ENCODE measurements around the gene SETD2.

The SETD2 gene

DNA sequence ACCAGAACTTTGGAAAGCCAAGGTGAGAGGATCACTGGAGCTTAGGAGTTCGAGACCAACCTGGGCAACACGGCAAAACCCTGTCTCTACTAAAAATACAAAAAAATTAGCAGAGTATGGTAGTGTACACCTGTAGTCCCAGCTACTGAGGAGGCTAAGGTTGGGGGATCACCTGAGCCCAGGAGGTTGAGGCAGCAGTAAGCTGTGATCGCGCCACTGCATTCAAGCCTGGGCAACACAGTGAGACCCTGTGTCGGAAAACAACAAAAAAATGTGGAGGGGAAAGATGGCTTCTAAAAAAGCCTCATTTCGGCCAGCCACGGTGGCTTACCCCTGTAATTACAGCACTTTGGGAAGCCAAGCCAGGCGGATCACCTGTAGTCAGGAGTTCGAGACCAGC lies 54.5 kb downstream of the SETD2 start:
- no peak for FAIRE-seq
- TF ChIP-seq POLR2AphosphoS5 (IDR thresholded peaks at IDR 0.05; ENCODE audit: low read depth, low read length) (no peak), TAF1 (IDR thresholded peaks at IDR 0.05; ENCODE audit: borderline replicate concordance, low read depth, low read length) (no peak), POLR2A (IDR thresholded peaks at IDR 0.05; ENCODE audit: low read depth, low read length) (no peak)
- DNase-seq (ENCODE audit: insufficient read length): no peak

DNA sequence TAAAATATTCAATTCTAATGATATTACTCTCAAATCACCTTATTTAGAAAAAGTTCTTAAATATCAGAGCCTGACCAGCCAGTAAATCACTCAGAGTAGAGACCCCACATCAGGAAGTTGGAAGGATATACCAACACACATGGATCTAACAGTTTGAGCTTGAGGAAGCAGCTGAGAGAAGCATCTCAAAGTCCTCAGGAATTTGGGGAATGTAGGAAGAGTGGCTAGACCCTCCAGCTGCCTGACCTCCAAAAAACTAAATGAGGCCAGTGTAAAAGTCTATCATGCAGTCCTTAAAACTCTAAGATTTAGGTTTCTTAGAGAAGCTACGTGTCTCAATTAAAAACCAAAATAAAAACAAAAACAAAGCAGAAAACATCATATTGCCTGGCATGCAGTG lies 55.4 kb downstream of the SETD2 start:
- no peak for TF ChIP-seq TAF1 (IDR thresholded peaks at IDR 0.05; ENCODE audit: borderline replicate concordance, low read depth, low read length)
- no peak for TF ChIP-seq POLR2A (IDR thresholded peaks at IDR 0.05; ENCODE audit: low read depth, low read length)
- no peak for TF ChIP-seq POLR2AphosphoS5 (IDR thresholded peaks at IDR 0.05; ENCODE audit: low read depth, low read length)
- no peak for FAIRE-seq

DNA sequence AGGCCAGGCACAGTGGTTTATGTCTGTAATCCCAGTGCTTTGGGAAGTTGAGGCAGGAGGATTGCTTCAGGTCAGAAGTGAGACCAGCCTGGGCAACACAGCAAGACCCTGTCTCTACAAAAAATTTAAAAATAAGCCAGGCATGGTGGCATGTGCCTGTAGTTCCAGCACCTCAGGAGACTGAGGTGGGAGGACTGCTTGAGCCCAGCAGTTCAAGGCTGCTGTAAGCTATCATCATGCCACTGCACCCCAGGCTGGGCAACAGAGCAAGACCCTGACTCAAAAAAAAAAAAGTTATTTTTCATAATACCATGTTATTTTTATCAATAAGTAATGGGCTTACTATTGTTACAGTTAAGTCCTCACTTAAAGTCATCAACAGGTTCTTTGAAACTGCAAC lies 59.7 kb downstream of the SETD2 start:
- TF ChIP-seq TAF1 (IDR thresholded peaks at IDR 0.05; ENCODE audit: borderline replicate concordance, low read depth, low read length) (no peak), POLR2AphosphoS5 (IDR thresholded peaks at IDR 0.05; ENCODE audit: low read depth, low read length) (no peak), POLR2A (IDR thresholded peaks at IDR 0.05; ENCODE audit: low read depth, low read length) (no peak)
- no peak for FAIRE-seq
- no peak for DNase-seq (ENCODE audit: insufficient read length)

More for the DNA sequence above, 55.4 kb downstream of the SETD2 start:
- no peak for DNase-seq (ENCODE audit: insufficient read length)

DNA sequence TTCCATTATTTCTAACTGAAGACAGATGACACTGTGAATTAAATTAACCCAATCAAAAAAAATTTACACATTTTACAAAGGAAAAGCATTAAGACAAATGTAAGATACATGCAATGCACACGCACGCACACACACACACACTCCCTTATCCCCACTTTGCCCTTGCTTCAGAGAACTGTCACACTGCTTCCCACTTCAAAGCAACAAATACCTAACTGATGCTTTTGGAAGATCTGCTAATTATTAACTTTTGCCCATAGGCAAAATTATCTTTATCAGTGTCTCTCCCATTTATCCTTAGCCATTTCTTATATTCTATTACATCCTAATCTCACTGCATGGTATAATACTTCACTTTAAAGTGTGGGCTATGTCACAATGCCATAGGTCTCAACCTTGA lies 60.3 kb downstream of the SETD2 start:
- DNase-seq (ENCODE audit: insufficient read length) (no peak), FAIRE-seq (no peak)
- no peak for TF ChIP-seq TAF1 (IDR thresholded peaks at IDR 0.05; ENCODE audit: borderline replicate concordance, low read depth, low read length)
- no peak for TF ChIP-seq POLR2A (IDR thresholded peaks at IDR 0.05; ENCODE audit: low read depth, low read length)
- TF ChIP-seq POLR2AphosphoS5 (IDR thresholded peaks at IDR 0.05; ENCODE audit: low read depth, low read length): no peak

DNA sequence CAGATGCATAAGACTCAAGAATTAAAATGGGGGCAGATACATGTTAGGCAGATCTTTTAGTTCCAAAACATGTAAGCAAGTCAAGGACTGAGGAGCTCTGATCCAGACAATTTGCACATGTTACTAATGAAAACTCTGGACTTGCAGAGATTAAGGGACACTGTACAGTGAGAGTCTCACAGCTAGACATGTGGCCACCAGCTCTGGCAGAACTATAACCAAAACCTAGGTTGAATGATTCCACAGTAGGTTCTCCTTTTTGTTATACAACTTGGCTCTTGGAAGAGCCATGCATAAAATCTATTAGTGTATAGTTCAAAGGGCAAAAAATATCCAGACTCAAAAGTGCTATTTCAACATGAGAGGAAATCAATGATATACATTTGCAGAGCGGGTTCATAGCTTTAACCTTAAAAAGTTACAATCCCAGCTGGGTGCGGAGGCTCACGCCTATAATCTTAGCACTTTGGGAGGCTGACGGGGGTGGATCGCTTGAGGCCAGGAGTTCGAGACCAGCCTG lies 61.8 kb downstream of the SETD2 start:
- no peak for DNase-seq (ENCODE audit: insufficient read length)
- TF ChIP-seq TAF1 (IDR thresholded peaks at IDR 0.05; ENCODE audit: borderline replicate concordance, low read depth, low read length) (no peak), POLR2AphosphoS5 (IDR thresholded peaks at IDR 0.05; ENCODE audit: low read depth, low read length) (no peak), POLR2A (IDR thresholded peaks at IDR 0.05; ENCODE audit: low read depth, low read length) (no peak)
- no peak for FAIRE-seq

DNA sequence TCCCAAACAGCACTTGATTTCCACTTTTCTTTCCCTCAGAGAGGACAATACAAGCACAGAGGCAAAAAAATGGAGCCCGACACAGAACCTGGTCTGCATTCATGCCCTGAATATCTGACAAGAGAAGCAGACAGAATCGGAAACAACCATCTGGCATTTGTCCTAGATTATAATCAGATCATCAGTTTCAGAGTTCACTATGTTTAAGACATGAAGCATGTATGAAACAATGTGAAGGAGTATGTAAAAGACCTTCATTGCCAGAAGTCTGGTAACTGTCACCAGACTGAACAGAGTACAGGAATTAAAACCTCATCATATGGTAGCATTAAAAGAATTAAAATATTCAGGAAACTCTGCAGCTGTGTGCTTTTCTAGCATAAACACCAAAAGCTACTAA lies 65.0 kb downstream of the SETD2 start:
- DNase-seq (ENCODE audit: insufficient read length) (no peak), FAIRE-seq (no peak)
- no peak for TF ChIP-seq POLR2A (IDR thresholded peaks at IDR 0.05; ENCODE audit: low read depth, low read length)
- no peak for TF ChIP-seq TAF1 (IDR thresholded peaks at IDR 0.05; ENCODE audit: borderline replicate concordance, low read depth, low read length)
- no peak for TF ChIP-seq POLR2AphosphoS5 (IDR thresholded peaks at IDR 0.05; ENCODE audit: low read depth, low read length)

DNA sequence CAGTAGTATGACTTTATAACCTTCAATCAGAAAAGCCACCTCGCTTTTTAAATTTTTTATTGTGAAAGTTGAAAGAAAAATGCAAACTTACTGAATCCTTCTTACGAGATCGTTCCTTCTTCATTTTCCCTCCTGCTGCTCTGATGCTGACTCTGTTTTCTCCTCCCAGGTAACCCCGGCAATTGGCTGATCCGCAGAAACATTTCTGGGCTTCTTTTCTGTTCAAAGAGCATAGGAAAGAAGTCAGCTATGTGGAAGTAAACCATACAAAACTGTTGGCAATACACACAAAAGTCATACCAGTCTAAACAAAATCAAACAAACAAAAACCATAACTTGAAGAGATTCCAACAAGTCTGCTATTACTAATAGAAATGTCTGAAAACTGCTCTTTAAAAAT lies 66.0 kb downstream of the SETD2 start:
- no peak for TF ChIP-seq POLR2A (IDR thresholded peaks at IDR 0.05; ENCODE audit: low read depth, low read length)
- DNase-seq (ENCODE audit: insufficient read length) (no peak), FAIRE-seq (no peak)

DNA sequence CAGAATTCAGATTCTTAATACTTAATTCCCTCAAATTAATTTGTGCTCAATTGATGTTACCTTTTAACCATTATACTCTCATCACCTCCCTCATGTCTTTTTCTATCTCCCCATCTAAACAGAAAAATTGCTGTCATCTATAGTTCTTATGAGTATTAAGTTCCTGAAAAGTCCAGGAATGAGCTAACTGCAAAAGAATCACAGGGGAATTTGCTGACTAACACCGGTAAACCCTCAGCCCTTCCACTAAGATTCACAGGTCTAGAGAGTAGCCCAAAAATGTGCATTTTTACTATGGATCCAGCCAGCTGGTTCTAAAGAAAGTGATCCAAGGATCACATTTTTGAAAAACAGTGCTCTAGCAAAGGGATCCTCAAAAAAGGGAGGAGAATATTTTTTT lies 67.0 kb downstream of the SETD2 start:
- DNase-seq (ENCODE audit: insufficient read length) (no peak), FAIRE-seq (peak; percentile 38)
- TF ChIP-seq TAF1 (IDR thresholded peaks at IDR 0.05; ENCODE audit: borderline replicate concordance, low read depth, low read length) (no peak), POLR2A (IDR thresholded peaks at IDR 0.05; ENCODE audit: low read depth, low read length) (no peak), POLR2AphosphoS5 (IDR thresholded peaks at IDR 0.05; ENCODE audit: low read depth, low read length) (no peak)

DNA sequence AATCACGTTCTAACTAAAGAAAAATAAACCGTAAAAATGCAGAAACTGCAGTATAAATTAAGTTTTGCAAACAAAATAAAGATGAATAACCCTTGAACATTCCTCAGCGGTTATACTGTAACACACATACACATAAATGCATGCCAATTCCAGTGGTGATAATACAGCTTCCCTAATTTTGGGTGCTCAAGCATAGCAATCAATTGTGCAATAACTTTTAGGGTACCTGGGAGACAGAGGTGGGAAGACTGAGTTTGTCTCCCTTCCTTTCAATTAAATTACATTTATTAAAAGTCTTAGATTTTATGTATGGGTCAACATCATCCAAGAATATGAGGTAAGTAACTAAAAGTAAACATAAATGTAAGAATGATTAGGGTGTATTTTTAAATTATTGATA lies 71.8 kb downstream of the SETD2 start:
- DNase-seq (ENCODE audit: insufficient read length): no peak
- FAIRE-seq: no peak

GRCh38 chr3:47089630-47090029 lies 74.3 kb downstream of the SETD2 start:
- DNase-seq (ENCODE audit: insufficient read length) (no peak), FAIRE-seq (no peak)
- TF ChIP-seq TAF1 (IDR thresholded peaks at IDR 0.05; ENCODE audit: borderline replicate concordance, low read depth, low read length): no peak
- TF ChIP-seq POLR2AphosphoS5 (IDR thresholded peaks at IDR 0.05; ENCODE audit: low read depth, low read length): no peak
- TF ChIP-seq POLR2A (IDR thresholded peaks at IDR 0.05; ENCODE audit: low read depth, low read length): no peak

More for the DNA sequence above, 71.8 kb downstream of the SETD2 start:
- TF ChIP-seq POLR2A (IDR thresholded peaks at IDR 0.05; ENCODE audit: low read depth, low read length) (no peak), POLR2AphosphoS5 (IDR thresholded peaks at IDR 0.05; ENCODE audit: low read depth, low read length) (no peak), TAF1 (IDR thresholded peaks at IDR 0.05; ENCODE audit: borderline replicate concordance, low read depth, low read length) (no peak)

DNA sequence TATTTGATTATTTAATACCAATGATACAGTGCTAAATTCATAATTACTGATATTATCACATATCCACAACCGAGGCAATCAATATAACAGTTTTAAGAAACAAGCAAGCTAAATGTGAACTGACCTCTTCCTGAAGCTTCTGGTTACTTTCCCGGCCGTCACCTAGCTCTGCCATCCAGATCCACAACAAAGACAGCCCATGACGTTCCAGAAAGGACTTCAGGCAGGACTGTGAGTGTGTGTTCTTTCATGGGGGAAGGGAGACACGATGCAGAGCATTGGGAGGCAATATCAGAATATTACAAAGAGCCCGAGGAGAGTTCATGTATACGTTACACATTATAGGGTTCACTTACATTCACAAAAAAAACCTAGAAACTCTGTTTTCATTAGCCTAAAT lies 77.8 kb downstream of the SETD2 start:
- no peak for DNase-seq (ENCODE audit: insufficient read length)
- FAIRE-seq: no peak
- TF ChIP-seq TAF1 (IDR thresholded peaks at IDR 0.05; ENCODE audit: borderline replicate concordance, low read depth, low read length): no peak
- TF ChIP-seq POLR2A (IDR thresholded peaks at IDR 0.05; ENCODE audit: low read depth, low read length): no peak
- no peak for TF ChIP-seq POLR2AphosphoS5 (IDR thresholded peaks at IDR 0.05; ENCODE audit: low read depth, low read length)

- FAIRE-seq (peak; percentile 74), DNase-seq (ENCODE audit: insufficient read length) (no peak)
- TF ChIP-seq POLR2A (IDR thresholded peaks at IDR 0.05; ENCODE audit: low read depth, low read length) (no peak), TAF1 (IDR thresholded peaks at IDR 0.05; ENCODE audit: borderline replicate concordance, low read depth, low read length) (no peak), POLR2AphosphoS5 (IDR thresholded peaks at IDR 0.05; ENCODE audit: low read depth, low read length) (no peak)
These were observed 80.1 kb downstream of the SETD2 start for GRCh38 chr3:47083786-47084185.

GRCh38 chr3:47082519-47082918 lies 81.4 kb downstream of the SETD2 start:
- TF ChIP-seq POLR2AphosphoS5 (IDR thresholded peaks at IDR 0.05; ENCODE audit: low read depth, low read length): no peak
- TF ChIP-seq TAF1 (IDR thresholded peaks at IDR 0.05; ENCODE audit: borderline replicate concordance, low read depth, low read length): no peak
- TF ChIP-seq POLR2A (IDR thresholded peaks at IDR 0.05; ENCODE audit: low read depth, low read length): no peak
- FAIRE-seq (peak; percentile 76), DNase-seq (ENCODE audit: insufficient read length) (no peak)

Data from GM12892 (cell line).